IPS-15b (cell line): ENCODE data around the gene PAPLN.

Experiments used
- H3K27me3 ChIP-seq: one replicate; pipeline ENCODE4 v1.6.1; 2013; ENCODE audit warnings: low read length; ENCODE audit not compliant: control insufficient read depth, insufficient read depth
- H3K36me3 ChIP-seq: one replicate; pipeline ENCODE4 v1.6.1; 2013; ENCODE audit warnings: low read length; ENCODE audit not compliant: control insufficient read depth, insufficient read depth
- H3K4me1 ChIP-seq: one replicate; pipeline ENCODE4 v1.6.1; 2013; ENCODE audit warnings: mild to moderate bottlenecking, low read length; ENCODE audit not compliant: control insufficient read depth, insufficient read depth
- H3K4me3 ChIP-seq: one replicate; pipeline ENCODE4 v1.5.1; 2013; ENCODE audit warnings: low read depth, low read length
- H3K9ac ChIP-seq: one replicate; pipeline ENCODE4 v1.6.1; 2013; ENCODE audit warnings: low read depth, mild to moderate bottlenecking, low read length
- H3K9me3 ChIP-seq: one replicate; pipeline ENCODE4 v1.6.1; 2013; ENCODE audit warnings: mild to moderate bottlenecking, low read length; ENCODE audit not compliant: control insufficient read depth, insufficient read depth

The PAPLN gene

GRCh38 chr14:73266317-73266716 is 29.0 kb downstream of the PAPLN start:
- Histone ChIP-seq H3K36me3 (peaks cover 23% of the 10 kb centered on the region), H3K4me3 (no peak overlapping the region), H3K9ac (no peak overlapping the region), H3K27me3 (no peaks in the 10 kb centered on the region), H3K4me1 (peaks cover 2% of the 10 kb centered on the region), H3K9me3 (no peaks in the 10 kb centered on the region)

GRCh38 chr14:73267474-73267873 is 30.2 kb downstream of the PAPLN start:
- Histone ChIP-seq H3K9ac (no peak overlapping the region), H3K36me3 (peaks cover 20% of the 10 kb centered on the region), H3K9me3 (no peaks in the 10 kb centered on the region), H3K27me3 (no peaks in the 10 kb centered on the region), H3K4me1 (peaks cover 2% of the 10 kb centered on the region), H3K4me3 (no peak overlapping the region)

GRCh38 chr14:73269729-73270531 is 32.6 kb downstream of the PAPLN start:
- H3K9me3 ChIP-seq, result no peaks in the 10 kb centered on the region
- H3K4me3 ChIP-seq, result no peak overlapping the region
- peaks cover 12% of the 10 kb centered on the region for H3K36me3 ChIP-seq
- H3K4me1 ChIP-seq, result peaks cover 2% of the 10 kb centered on the region
- no peaks in the 10 kb centered on the region for H3K27me3 ChIP-seq
- no peak overlapping the region for H3K9ac ChIP-seq

GRCh38 chr14:73272393-73272792 is 35.1 kb downstream of the PAPLN start:
- no peaks in the 10 kb centered on the region for H3K27me3 ChIP-seq
- H3K9ac ChIP-seq, result no peak overlapping the region
- H3K36me3 ChIP-seq, result peaks cover 16% of the 10 kb centered on the region
- H3K4me1 ChIP-seq, result peaks cover 2% of the 10 kb centered on the region
- no peaks in the 10 kb centered on the region for H3K9me3 ChIP-seq
- H3K4me3 ChIP-seq, result no peak overlapping the region

GRCh38 chr14:73273799-73274198 is 36.5 kb downstream of the PAPLN start:
- Histone ChIP-seq H3K9ac (no peak overlapping the region), H3K4me1 (peaks cover 2% of the 10 kb centered on the region), H3K4me3 (no peak overlapping the region), H3K9me3 (no peaks in the 10 kb centered on the region), H3K36me3 (peaks cover 12% of the 10 kb centered on the region), H3K27me3 (no peaks in the 10 kb centered on the region)

GRCh38 chr14:73276836-73277235 is 39.5 kb downstream of the PAPLN start:
- peaks cover 12% of the 10 kb centered on the region for H3K36me3 ChIP-seq
- H3K9me3 ChIP-seq, result no peaks in the 10 kb centered on the region
- H3K4me3 ChIP-seq, result no peak overlapping the region
- no peaks in the 10 kb centered on the region for H3K27me3 ChIP-seq
- H3K9ac ChIP-seq, result no peak overlapping the region
- no peaks in the 10 kb centered on the region for H3K4me1 ChIP-seq

- H3K4me3 ChIP-seq, result no peak overlapping the region
- no peaks in the 10 kb centered on the region for H3K4me1 ChIP-seq
- peaks cover 18% of the 10 kb centered on the region for H3K36me3 ChIP-seq
- no peak overlapping the region for H3K9ac ChIP-seq
- no peaks in the 10 kb centered on the region for H3K27me3 ChIP-seq
- H3K9me3 ChIP-seq, result no peaks in the 10 kb centered on the region
These were observed 40.1 kb downstream of the PAPLN start for GRCh38 chr14:73277376-73277775.

GRCh38 chr14:73280903-73281302 is 43.6 kb downstream of the PAPLN start:
- Histone ChIP-seq H3K9me3 (no peaks in the 10 kb centered on the region), H3K4me1 (peaks cover 13% of the 10 kb centered on the region), H3K4me3 (no peak overlapping the region), H3K9ac (no peak overlapping the region), H3K27me3 (no peaks in the 10 kb centered on the region), H3K36me3 (peaks cover 16% of the 10 kb centered on the region)

- H3K9me3 ChIP-seq, result no peaks in the 10 kb centered on the region
- peaks cover 6% of the 10 kb centered on the region for H3K36me3 ChIP-seq
- no peaks in the 10 kb centered on the region for H3K27me3 ChIP-seq
- H3K4me3 ChIP-seq, result no peak overlapping the region
- H3K9ac ChIP-seq, result no peak overlapping the region
- H3K4me1 ChIP-seq, result peaks cover 15% of the 10 kb centered on the region
These were observed 46.5 kb downstream of the PAPLN start for GRCh38 chr14:73283608-73284379.

GRCh38 chr14:73285979-73286378 is 48.7 kb downstream of the PAPLN start:
- Histone ChIP-seq H3K4me3 (no peak overlapping the region), H3K9ac (no peak overlapping the region), H3K4me1 (peaks cover 29% of the 10 kb centered on the region), H3K36me3 (peaks cover 6% of the 10 kb centered on the region), H3K27me3 (no peaks in the 10 kb centered on the region), H3K9me3 (no peaks in the 10 kb centered on the region)

GRCh38 chr14:73286598-73286997 is 49.3 kb downstream of the PAPLN start:
- H3K36me3 ChIP-seq, result peaks cover 6% of the 10 kb centered on the region
- no peak overlapping the region for H3K9ac ChIP-seq
- no peak overlapping the region for H3K4me3 ChIP-seq
- peaks cover 29% of the 10 kb centered on the region for H3K4me1 ChIP-seq
- no peaks in the 10 kb centered on the region for H3K27me3 ChIP-seq
- H3K9me3 ChIP-seq, result no peaks in the 10 kb centered on the region

GRCh38 chr14:73287071-73287470 is 49.8 kb downstream of the PAPLN start:
- H3K4me3 ChIP-seq, result no peak overlapping the region

More at GRCh38 chr14:73287071-73287470, 49.8 kb downstream of the PAPLN start:
- Histone ChIP-seq H3K9me3 (no peaks in the 10 kb centered on the region), H3K36me3 (peaks cover 4% of the 10 kb centered on the region), H3K27me3 (no peaks in the 10 kb centered on the region), H3K4me1 (peaks cover 29% of the 10 kb centered on the region), H3K9ac (no peak overlapping the region)
